WTC11 (cell line): ENCODE data around the gene GRID2. TPM values are rescaled to one million over a fixed set of nuclear protein-coding genes. Genes with fewer than 3 reads are reported as not detected.

Experiments
- ATAC-seq: fragments of 200-7000 bp; cut with Tn5 transposase; 2 replicates; pipeline ENCODE4 v1.10.0; 2021; ENCODE audit warnings: mild to moderate bottlenecking, moderate library complexity
- CTCF ChIA-PET: fragments of 300-600 bp; sonication (Branson Sonifier 250); formaldehyde crosslinking; loops from one replicate; lab custom pipeline; 2021; ENCODE audit warnings: antibody characterized with exemption; lab: Charles Lee
- POLR2A ChIA-PET: fragments of 350-600 bp; sonication (Branson Sonifier 250); formaldehyde crosslinking; loops from one replicate; lab custom pipeline; 2021; ENCODE audit warnings: antibody characterized with exemption; lab: Charles Lee
- DNase-seq: peaks from one replicate; pipeline ENCODE4 v3.0.0; 2021; ENCODE audit warnings: low spot score
- H3K27ac Mint-ChIP-seq: 2 replicates; pipeline ENCODE4 v1.8.0; 2021; ENCODE audit warnings: mixed read lengths
- H3K27me3 Mint-ChIP-seq: 2 replicates; pipeline ENCODE4 v1.8.0; 2021; ENCODE audit warnings: low read depth, mild to moderate bottlenecking, moderate library complexity, mixed read lengths
- H3K36me3 Mint-ChIP-seq: 2 replicates; pipeline ENCODE4 v1.8.0; 2021; ENCODE audit warnings: mixed read lengths
- H3K4me1 Mint-ChIP-seq: 2 replicates; pipeline ENCODE4 v1.8.0; 2022; ENCODE audit warnings: mixed read lengths
- H3K4me3 Mint-ChIP-seq: 2 replicates; pipeline ENCODE4 v1.8.0; 2021; ENCODE audit warnings: mild to moderate bottlenecking, moderate library complexity, mixed read lengths
- H3K9me3 Mint-ChIP-seq: 2 replicates; pipeline ENCODE4 v1.8.0; 2021; ENCODE audit warnings: mixed read lengths
- CBFB ChIP-seq: sonication (generic); formaldehyde crosslinking; IDR thresholded peaks from 2 replicates; pipeline ENCODE4 v1.8.1; 2022; ENCODE audit warnings: mild to moderate bottlenecking, low read depth, missing genetic modification reagents
- ETV6 ChIP-seq: sonication (generic); formaldehyde crosslinking; IDR thresholded peaks from 2 replicates; pipeline ENCODE4 v1.8.1; 2022; ENCODE audit warnings: mild to moderate bottlenecking, missing genetic modification reagents
- FOXK1 ChIP-seq: sonication (generic); formaldehyde crosslinking; IDR thresholded peaks from 2 replicates; pipeline ENCODE4 v1.8.0; 2022; ENCODE audit warnings: mild to moderate bottlenecking, moderate library complexity, missing genetic modification reagents
- GRHL2 ChIP-seq: fragments of 250-450 bp; sonication (Bioruptor Pico); IDR thresholded peaks from 2 replicates; pipeline ENCODE4 v1.8.0; 2022; ENCODE audit warnings: mild to moderate bottlenecking, moderate library complexity; ENCODE audit not compliant: insufficient replicate concordance, severe bottlenecking
- JUN ChIP-seq: sonication (generic); formaldehyde crosslinking; IDR thresholded peaks from 2 replicates; pipeline ENCODE4 v1.8.0; 2023; ENCODE audit warnings: mild to moderate bottlenecking, missing genetic modification reagents
- RELA ChIP-seq: sonication (generic); formaldehyde crosslinking; IDR thresholded peaks from 2 replicates; pipeline ENCODE4 v1.8.1; 2022; ENCODE audit warnings: missing genetic modification reagents, mild to moderate bottlenecking, borderline replicate concordance
- SOX15 ChIP-seq: fragments of 250-450 bp; sonication (Bioruptor Pico); IDR thresholded peaks from 2 replicates; pipeline ENCODE4 v1.9.0; 2021; ENCODE audit warnings: mild to moderate bottlenecking
- SP1 ChIP-seq: sonication (generic); formaldehyde crosslinking; conservative IDR thresholded peaks from 2 replicates; pipeline ENCODE4 v1.8.1; 2022; ENCODE audit warnings: missing genetic modification reagents
- ZNF425 ChIP-seq: fragments of 250-450 bp; sonication (Bioruptor Pico); conservative IDR thresholded peaks from 2 replicates; pipeline ENCODE4 v1.9.0; 2021; ENCODE audit warnings: mild to moderate bottlenecking
- ZNF671 ChIP-seq: fragments of 250-450 bp; sonication (Bioruptor Pico); IDR thresholded peaks from 2 replicates; pipeline ENCODE4 v1.8.0; 2021; ENCODE audit warnings: mild to moderate bottlenecking
- ZSCAN18 ChIP-seq: fragments of 250-450 bp; sonication (Bioruptor Pico); IDR thresholded peaks from 2 replicates; pipeline ENCODE4 v2.1.2; 2022; ENCODE audit warnings: mild to moderate bottlenecking, moderate library complexity
- total RNA-seq: library from RNA; stranded (reverse); gene quantifications from 3 replicates; pipeline ENCODE4 v1.2.3, GENCODE V29; 2021
- TF ChIP-seq, protein P1 (sequence below): sonication (generic); formaldehyde crosslinking; IDR thresholded peaks from 2 replicates; pipeline ENCODE4 v1.8.1; 2023; ENCODE audit warnings: mild to moderate bottlenecking, missing genetic modification reagents
- TF ChIP-seq, protein P2 (sequence below): sonication (generic); formaldehyde crosslinking; IDR thresholded peaks from 2 replicates; pipeline ENCODE4 v1.8.0; 2022; ENCODE audit warnings: mild to moderate bottlenecking, missing genetic modification reagents
- TF ChIP-seq, protein P3 (sequence below): sonication (generic); formaldehyde crosslinking; IDR thresholded peaks from 2 replicates; pipeline ENCODE4 v1.8.1; 2022; ENCODE audit warnings: low read depth, missing genetic modification reagents, borderline replicate concordance
- TF ChIP-seq, protein P4 (sequence below): sonication (generic); formaldehyde crosslinking; IDR thresholded peaks from 2 replicates; pipeline ENCODE4 v1.8.1; 2023; ENCODE audit warnings: mild to moderate bottlenecking, moderate library complexity, missing genetic modification reagents
- TF ChIP-seq, protein P5 (sequence below): sonication (generic); formaldehyde crosslinking; IDR thresholded peaks from 2 replicates; pipeline ENCODE4 v1.8.0; 2023; ENCODE audit warnings: mild to moderate bottlenecking, missing genetic modification reagents
- TF ChIP-seq, protein P6 (sequence below): sonication (generic); formaldehyde crosslinking; IDR thresholded peaks from 2 replicates; pipeline ENCODE4 v1.8.0; 2022; ENCODE audit warnings: missing genetic modification reagents

Gene GRID2
- total RNA-seq, 1 experiment from 2014 or later: 26.8 TPM

- TF ChIP-seq, protein P1, sequence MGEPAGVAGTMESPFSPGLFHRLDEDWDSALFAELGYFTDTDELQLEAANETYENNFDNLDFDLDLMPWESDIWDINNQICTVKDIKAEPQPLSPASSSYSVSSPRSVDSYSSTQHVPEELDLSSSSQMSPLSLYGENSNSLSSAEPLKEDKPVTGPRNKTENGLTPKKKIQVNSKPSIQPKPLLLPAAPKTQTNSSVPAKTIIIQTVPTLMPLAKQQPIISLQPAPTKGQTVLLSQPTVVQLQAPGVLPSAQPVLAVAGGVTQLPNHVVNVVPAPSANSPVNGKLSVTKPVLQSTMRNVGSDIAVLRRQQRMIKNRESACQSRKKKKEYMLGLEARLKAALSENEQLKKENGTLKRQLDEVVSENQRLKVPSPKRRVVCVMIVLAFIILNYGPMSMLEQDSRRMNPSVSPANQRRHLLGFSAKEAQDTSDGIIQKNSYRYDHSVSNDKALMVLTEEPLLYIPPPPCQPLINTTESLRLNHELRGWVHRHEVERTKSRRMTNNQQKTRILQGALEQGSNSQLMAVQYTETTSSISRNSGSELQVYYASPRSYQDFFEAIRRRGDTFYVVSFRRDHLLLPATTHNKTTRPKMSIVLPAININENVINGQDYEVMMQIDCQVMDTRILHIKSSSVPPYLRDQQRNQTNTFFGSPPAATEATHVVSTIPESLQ (CRISPR knock-in tag): no peak
Measured at GRCh38 chr4:92551616-92552015, 247.8 kb downstream of the GRID2 start (continued).

GRCh38 chr4:92566269-92566668, 262.5 kb downstream of the GRID2 start:
- peaks cover 29% of the 10 kb centered on the region for H3K36me3 Mint-ChIP-seq
- peaks cover 32% of the 10 kb centered on the region for H3K9me3 Mint-ChIP-seq
- DNase-seq (no peak), ATAC-seq (no peak)
- ChIA-PET POLR2A (no interaction called here), CTCF (no interaction called here)
- no peaks in the 10 kb centered on the region for H3K27me3 Mint-ChIP-seq
- H3K27ac Mint-ChIP-seq: no peak overlapping the region
- H3K4me3 Mint-ChIP-seq: no peak overlapping the region
- peaks cover 5% of the 10 kb centered on the region; the same call in 1 of the 2 replicates for H3K4me1 Mint-ChIP-seq
- TF ChIP-seq FOXK1 (CRISPR knock-in tag): no peak

DNA sequence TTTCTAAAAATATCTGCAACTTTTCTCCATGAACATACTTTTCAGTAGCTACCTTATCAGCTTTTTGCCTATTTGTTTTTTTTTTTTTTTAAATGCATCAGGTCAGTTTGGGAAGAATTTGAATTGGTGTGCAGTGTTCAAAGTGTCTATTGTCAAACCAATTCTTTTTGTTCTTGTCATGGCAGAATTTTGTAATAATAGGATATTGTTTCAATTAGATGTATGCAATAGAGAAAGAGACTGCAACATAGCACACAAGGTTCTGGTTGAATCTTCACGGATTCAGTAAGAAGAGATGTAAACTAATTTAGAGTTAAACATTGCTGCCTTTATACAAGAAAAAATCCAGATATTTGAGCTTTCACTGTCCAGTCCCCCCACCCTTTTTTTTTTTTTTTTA, 277.1 kb downstream of the GRID2 start:
- Mint-ChIP-seq H3K27me3 (no peaks in the 10 kb centered on the region), H3K9me3 (no peaks in the 10 kb centered on the region), H3K4me1 (peaks cover 5% of the 10 kb centered on the region), H3K36me3 (no peaks in the 10 kb centered on the region; the same call in 1 of the 2 replicates), H3K4me3 (no peak overlapping the region), H3K27ac (no peak overlapping the region)
- no peak for ATAC-seq
- ChIA-PET CTCF (no interaction called here), POLR2A (no interaction called here)
- no peak for DNase-seq
- TF ChIP-seq CBFB (CRISPR knock-in tag): no peak
- TF ChIP-seq ZNF671 (CRISPR knock-in tag): no peak
- TF ChIP-seq SOX15 (CRISPR knock-in tag): no peak
- TF ChIP-seq, protein P2, sequence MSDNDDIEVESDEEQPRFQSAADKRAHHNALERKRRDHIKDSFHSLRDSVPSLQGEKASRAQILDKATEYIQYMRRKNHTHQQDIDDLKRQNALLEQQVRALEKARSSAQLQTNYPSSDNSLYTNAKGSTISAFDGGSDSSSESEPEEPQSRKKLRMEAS (CRISPR knock-in tag): no peak
- TF ChIP-seq ETV6 (CRISPR knock-in tag): no peak
- TF ChIP-seq, protein P3, sequence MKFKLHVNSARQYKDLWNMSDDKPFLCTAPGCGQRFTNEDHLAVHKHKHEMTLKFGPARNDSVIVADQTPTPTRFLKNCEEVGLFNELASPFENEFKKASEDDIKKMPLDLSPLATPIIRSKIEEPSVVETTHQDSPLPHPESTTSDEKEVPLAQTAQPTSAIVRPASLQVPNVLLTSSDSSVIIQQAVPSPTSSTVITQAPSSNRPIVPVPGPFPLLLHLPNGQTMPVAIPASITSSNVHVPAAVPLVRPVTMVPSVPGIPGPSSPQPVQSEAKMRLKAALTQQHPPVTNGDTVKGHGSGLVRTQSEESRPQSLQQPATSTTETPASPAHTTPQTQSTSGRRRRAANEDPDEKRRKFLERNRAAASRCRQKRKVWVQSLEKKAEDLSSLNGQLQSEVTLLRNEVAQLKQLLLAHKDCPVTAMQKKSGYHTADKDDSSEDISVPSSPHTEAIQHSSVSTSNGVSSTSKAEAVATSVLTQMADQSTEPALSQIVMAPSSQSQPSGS: no peak
- no peak for TF ChIP-seq ZNF425 (CRISPR knock-in tag)
- TF ChIP-seq RELA: no peak
- no peak for TF ChIP-seq SP1 (CRISPR knock-in tag)
- TF ChIP-seq GRHL2 (CRISPR knock-in tag): no peak
- no peak for TF ChIP-seq JUN (CRISPR knock-in tag)
- TF ChIP-seq, protein P4, sequence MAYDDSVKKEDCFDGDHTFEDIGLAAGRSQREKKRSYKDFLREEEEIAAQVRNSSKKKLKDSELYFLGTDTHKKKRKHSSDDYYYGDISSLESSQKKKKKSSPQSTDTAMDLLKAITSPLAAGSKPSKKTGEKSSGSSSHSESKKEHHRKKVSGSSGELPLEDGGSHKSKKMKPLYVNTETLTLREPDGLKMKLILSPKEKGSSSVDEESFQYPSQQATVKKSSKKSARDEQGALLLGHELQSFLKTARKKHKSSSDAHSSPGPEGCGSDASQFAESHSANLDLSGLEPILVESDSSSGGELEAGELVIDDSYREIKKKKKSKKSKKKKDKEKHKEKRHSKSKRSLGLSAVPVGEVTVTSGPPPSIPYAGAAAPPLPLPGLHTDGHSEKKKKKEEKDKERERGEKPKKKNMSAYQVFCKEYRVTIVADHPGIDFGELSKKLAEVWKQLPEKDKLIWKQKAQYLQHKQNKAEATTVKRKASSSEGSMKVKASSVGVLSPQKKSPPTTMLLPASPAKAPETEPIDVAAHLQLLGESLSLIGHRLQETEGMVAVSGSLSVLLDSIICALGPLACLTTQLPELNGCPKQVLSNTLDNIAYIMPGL (CRISPR knock-in tag): no peak
- TF ChIP-seq, protein P5, sequence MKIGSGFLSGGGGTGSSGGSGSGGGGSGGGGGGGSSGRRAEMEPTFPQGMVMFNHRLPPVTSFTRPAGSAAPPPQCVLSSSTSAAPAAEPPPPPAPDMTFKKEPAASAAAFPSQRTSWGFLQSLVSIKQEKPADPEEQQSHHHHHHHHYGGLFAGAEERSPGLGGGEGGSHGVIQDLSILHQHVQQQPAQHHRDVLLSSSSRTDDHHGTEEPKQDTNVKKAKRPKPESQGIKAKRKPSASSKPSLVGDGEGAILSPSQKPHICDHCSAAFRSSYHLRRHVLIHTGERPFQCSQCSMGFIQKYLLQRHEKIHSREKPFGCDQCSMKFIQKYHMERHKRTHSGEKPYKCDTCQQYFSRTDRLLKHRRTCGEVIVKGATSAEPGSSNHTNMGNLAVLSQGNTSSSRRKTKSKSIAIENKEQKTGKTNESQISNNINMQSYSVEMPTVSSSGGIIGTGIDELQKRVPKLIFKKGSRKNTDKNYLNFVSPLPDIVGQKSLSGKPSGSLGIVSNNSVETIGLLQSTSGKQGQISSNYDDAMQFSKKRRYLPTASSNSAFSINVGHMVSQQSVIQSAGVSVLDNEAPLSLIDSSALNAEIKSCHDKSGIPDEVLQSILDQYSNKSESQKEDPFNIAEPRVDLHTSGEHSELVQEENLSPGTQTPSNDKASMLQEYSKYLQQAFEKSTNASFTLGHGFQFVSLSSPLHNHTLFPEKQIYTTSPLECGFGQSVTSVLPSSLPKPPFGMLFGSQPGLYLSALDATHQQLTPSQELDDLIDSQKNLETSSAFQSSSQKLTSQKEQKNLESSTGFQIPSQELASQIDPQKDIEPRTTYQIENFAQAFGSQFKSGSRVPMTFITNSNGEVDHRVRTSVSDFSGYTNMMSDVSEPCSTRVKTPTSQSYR (CRISPR knock-in tag): no peak
- TF ChIP-seq, protein P6, sequence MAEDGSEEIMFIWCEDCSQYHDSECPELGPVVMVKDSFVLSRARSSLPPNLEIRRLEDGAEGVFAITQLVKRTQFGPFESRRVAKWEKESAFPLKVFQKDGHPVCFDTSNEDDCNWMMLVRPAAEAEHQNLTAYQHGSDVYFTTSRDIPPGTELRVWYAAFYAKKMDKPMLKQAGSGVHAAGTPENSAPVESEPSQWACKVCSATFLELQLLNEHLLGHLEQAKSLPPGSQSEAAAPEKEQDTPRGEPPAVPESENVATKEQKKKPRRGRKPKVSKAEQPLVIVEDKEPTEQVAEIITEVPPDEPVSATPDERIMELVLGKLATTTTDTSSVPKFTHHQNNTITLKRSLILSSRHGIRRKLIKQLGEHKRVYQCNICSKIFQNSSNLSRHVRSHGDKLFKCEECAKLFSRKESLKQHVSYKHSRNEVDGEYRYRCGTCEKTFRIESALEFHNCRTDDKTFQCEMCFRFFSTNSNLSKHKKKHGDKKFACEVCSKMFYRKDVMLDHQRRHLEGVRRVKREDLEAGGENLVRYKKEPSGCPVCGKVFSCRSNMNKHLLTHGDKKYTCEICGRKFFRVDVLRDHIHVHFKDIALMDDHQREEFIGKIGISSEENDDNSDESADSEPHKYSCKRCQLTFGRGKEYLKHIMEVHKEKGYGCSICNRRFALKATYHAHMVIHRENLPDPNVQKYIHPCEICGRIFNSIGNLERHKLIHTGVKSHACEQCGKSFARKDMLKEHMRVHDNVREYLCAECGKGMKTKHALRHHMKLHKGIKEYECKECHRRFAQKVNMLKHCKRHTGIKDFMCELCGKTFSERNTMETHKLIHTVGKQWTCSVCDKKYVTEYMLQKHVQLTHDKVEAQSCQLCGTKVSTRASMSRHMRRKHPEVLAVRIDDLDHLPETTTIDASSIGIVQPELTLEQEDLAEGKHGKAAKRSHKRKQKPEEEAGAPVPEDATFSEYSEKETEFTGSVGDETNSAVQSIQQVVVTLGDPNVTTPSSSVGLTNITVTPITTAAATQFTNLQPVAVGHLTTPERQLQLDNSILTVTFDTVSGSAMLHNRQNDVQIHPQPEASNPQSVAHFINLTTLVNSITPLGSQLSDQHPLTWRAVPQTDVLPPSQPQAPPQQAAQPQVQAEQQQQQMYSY: no peak
- TF ChIP-seq ZSCAN18: no peak
